ENCODE data around the gene PRKAA1.

GRCh38 chr5:40780858-40781257 is 17.3 kb downstream of the PRKAA1 start:
- TF ChIP-seq CTCF (conservative IDR thresholded peaks at IDR 0.05) (no peak), EZH2 (IDR thresholded peaks at IDR 0.05; ENCODE audit: low read depth) (no peak)

Measured in PC-9 (cell line).